ENCODE data around the gene AP4S1.
"Not testable (repeated sequence)": the region's sequence is repeated elsewhere in the genome, so short reads cannot be mapped to it uniquely, and the experiment has no call there.

The AP4S1 gene

GRCh38 chr14:31043379-31043778 is 17.9 kb downstream of the AP4S1 start:
- Histone ChIP-seq H3K4me3 (ENCODE audit: low read depth, low read length) (no peak overlapping the region), H3K9me3 (ENCODE audit: control insufficient read depth, low read length) (no peaks in the 10 kb centered on the region), H2AFZ (no peak overlapping the region), H3K4me2 (ENCODE audit: low read length) (no peak overlapping the region), H3K9ac (no peak overlapping the region), H3K79me2 (peaks cover 15% of the 10 kb centered on the region), H3K4me1 (no peaks in the 10 kb centered on the region), H3K27ac (no peak overlapping the region), H3K36me3 (ENCODE audit: control insufficient read depth, insufficient read depth, low read length) (no peaks in the 10 kb centered on the region), H3K27me3 (ENCODE audit: control insufficient read depth, insufficient read depth, low read length) (no peaks in the 10 kb centered on the region)
- TF ChIP-seq CTCF (IDR thresholded peaks at IDR 0.05), result no peak

GRCh38 chr14:31045501-31046080 is 20.1 kb downstream of the AP4S1 start:
- peaks cover 14% of the 10 kb centered on the region for H3K79me2 ChIP-seq
- H3K27ac ChIP-seq, result no peak overlapping the region
- no peaks in the 10 kb centered on the region for H3K9me3 ChIP-seq (ENCODE audit: control insufficient read depth, low read length)
- no peaks in the 10 kb centered on the region for H3K4me1 ChIP-seq
- H3K4me2 ChIP-seq (ENCODE audit: low read length), result no peak overlapping the region
- H3K36me3 ChIP-seq (ENCODE audit: control insufficient read depth, insufficient read depth, low read length), result no peaks in the 10 kb centered on the region
- no peak overlapping the region for H3K9ac ChIP-seq
- no peak for TF ChIP-seq CTCF (IDR thresholded peaks at IDR 0.05)
- H2AFZ ChIP-seq, result no peak overlapping the region
- no peaks in the 10 kb centered on the region for H3K27me3 ChIP-seq (ENCODE audit: control insufficient read depth, insufficient read depth, low read length)
- H3K4me3 ChIP-seq (ENCODE audit: low read depth, low read length), result no peak overlapping the region

DNA sequence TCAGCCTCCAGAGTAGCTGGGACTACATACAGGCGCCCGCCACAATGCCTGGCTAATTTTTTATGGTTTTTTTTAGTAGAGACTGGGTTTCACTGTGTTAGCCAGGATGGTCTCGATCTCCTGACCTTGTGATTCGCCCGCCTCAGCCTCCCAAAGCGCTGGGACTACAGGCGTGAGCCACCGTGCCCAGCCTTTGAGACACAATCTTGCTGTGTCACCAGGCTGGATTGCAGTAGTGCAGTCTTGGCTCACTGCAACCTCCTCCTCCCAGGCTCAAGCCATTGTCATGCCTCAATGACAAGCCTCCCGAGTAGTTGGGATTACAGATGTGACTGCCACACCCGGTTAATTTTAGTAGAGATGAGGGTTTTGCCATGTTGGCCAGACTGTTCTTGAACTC is 22.1 kb downstream of the AP4S1 start:
- no peak overlapping the region for H3K27ac ChIP-seq
- no peak overlapping the region for H2AFZ ChIP-seq
- no peak for TF ChIP-seq CTCF (IDR thresholded peaks at IDR 0.05)
- H3K4me2 ChIP-seq (ENCODE audit: low read length), result no peak overlapping the region
- no peaks in the 10 kb centered on the region for H3K9me3 ChIP-seq (ENCODE audit: control insufficient read depth, low read length)
- H3K79me2 ChIP-seq, result peaks cover 14% of the 10 kb centered on the region
- no peaks in the 10 kb centered on the region for H3K27me3 ChIP-seq (ENCODE audit: control insufficient read depth, insufficient read depth, low read length)
- H3K4me3 ChIP-seq (ENCODE audit: low read depth, low read length), result no peak overlapping the region
- H3K4me1 ChIP-seq, result no peaks in the 10 kb centered on the region
- no peak overlapping the region for H3K9ac ChIP-seq
- no peaks in the 10 kb centered on the region for H3K36me3 ChIP-seq (ENCODE audit: control insufficient read depth, insufficient read depth, low read length)

DNA sequence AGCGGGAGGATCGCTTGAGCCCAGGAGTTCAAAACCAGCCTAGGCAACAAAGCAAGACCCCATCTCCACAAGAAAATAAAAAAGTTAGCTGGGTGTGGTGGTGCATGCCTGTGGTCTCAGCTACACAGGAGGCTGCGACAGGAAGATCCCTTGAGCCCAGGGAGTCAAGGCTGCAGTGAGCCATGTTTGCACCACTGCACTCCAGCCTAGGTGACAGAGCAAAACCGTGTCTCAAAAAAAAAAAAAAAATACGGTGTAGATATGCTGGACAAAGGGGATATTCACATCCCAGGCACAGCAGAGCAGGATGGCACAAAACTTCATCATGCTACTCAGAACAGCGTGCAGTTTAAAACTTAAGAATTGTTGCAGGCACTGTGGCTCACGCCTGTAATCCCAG is 25.6 kb downstream of the AP4S1 start:
- no peak for TF ChIP-seq CTCF (IDR thresholded peaks at IDR 0.05)
- Histone ChIP-seq H3K9me3 (ENCODE audit: control insufficient read depth, low read length) (no peaks in the 10 kb centered on the region), H3K36me3 (ENCODE audit: control insufficient read depth, insufficient read depth, low read length) (no peaks in the 10 kb centered on the region), H3K27ac (no peak overlapping the region), H3K79me2 (peaks cover 12% of the 10 kb centered on the region), H3K4me3 (ENCODE audit: low read depth, low read length) (no peak overlapping the region), H3K27me3 (ENCODE audit: control insufficient read depth, insufficient read depth, low read length) (no peaks in the 10 kb centered on the region), H3K4me1 (no peaks in the 10 kb centered on the region), H2AFZ (no peak overlapping the region), H3K4me2 (ENCODE audit: low read length) (no peak overlapping the region), H3K9ac (no peak overlapping the region)

DNA sequence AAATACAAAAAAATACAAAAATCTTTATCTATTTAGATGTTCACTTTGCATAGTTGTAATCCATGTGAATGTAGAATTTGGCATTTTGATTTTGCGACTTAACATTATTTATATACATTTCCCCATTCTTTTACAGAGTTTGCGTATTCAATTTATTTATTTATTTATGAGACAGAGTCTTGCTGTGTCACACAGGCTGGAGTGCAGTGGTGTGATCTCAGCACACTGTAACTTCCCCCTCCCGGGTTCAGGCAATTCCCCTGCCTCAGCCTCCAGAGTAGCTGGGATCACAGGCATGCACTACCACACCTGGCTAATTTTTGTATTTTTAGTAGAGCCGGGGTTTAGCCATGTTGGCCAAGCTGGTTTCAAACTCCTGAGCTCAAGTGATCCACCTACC is 26.1 kb downstream of the AP4S1 start:
- H3K27me3 ChIP-seq (ENCODE audit: control insufficient read depth, insufficient read depth, low read length), result no peaks in the 10 kb centered on the region
- no peak overlapping the region for H3K9ac ChIP-seq
- H2AFZ ChIP-seq, result no peak overlapping the region

GRCh38 chr14:31052905-31053586 is 27.6 kb downstream of the AP4S1 start:
- H3K27me3 ChIP-seq (ENCODE audit: control insufficient read depth, insufficient read depth, low read length); H3K4me2 ChIP-seq (ENCODE audit: low read length); H2AFZ ChIP-seq; H3K4me1 ChIP-seq; H3K9ac ChIP-seq; H3K27ac ChIP-seq; H3K4me3 ChIP-seq (ENCODE audit: low read depth, low read length); H3K9me3 ChIP-seq (ENCODE audit: control insufficient read depth, low read length); H3K36me3 ChIP-seq (ENCODE audit: control insufficient read depth, insufficient read depth, low read length); H3K79me2 ChIP-seq: not testable (repeated sequence)

More for the DNA sequence above, 26.1 kb downstream of the AP4S1 start:
- H3K79me2 ChIP-seq, result peaks cover 12% of the 10 kb centered on the region
- no peak overlapping the region for H3K27ac ChIP-seq
- no peaks in the 10 kb centered on the region for H3K4me1 ChIP-seq
- TF ChIP-seq CTCF (IDR thresholded peaks at IDR 0.05), result no peak
- H3K36me3 ChIP-seq (ENCODE audit: control insufficient read depth, insufficient read depth, low read length), result no peaks in the 10 kb centered on the region
- no peak overlapping the region for H3K4me3 ChIP-seq (ENCODE audit: low read depth, low read length)
- H3K4me2 ChIP-seq (ENCODE audit: low read length), result no peak overlapping the region
- no peaks in the 10 kb centered on the region for H3K9me3 ChIP-seq (ENCODE audit: control insufficient read depth, low read length)
